Measurements from ENCODE around the gene CPZ. TPM values are rescaled to one million over a fixed set of nuclear protein-coding genes. Genes with fewer than 3 reads are reported as not detected.

Gene CPZ
- total RNA-seq, 1 experiment from 2014 or later = 9.1 TPM

- CTCF ChIA-PET = no interaction called here
- H3K36me3 ChIP-seq (ENCODE audit: low read depth) = no peaks in the 10 kb centered on the region
- H3F3A ChIP-seq (ENCODE audit: insufficient read depth, low read depth) = peaks cover 41% of the 10 kb centered on the region
- POLR2A ChIA-PET (ENCODE audit: unreplicated experiment) = no interaction called here
- no peak overlapping the region for H3K4me2 ChIP-seq
- H3K27ac ChIP-seq = no peak overlapping the region
- DNase-seq = no peak
- H3K27me3 ChIP-seq (ENCODE audit: insufficient read depth, low read depth) = no peaks in the 10 kb centered on the region
- H3K4me3 ChIP-seq = no peak overlapping the region
- no peak for TF ChIP-seq EZH2 (IDR thresholded peaks at IDR 0.05; ENCODE audit: low read depth)
- TF ChIP-seq CTCF (conservative IDR thresholded peaks at IDR 0.05) = no peak
- no peak overlapping the region for H2AFZ ChIP-seq
- H3K9me2 ChIP-seq (ENCODE audit: insufficient read depth) = no peaks in the 10 kb centered on the region
- H4K20me1 ChIP-seq (ENCODE audit: insufficient read depth) = no peaks in the 10 kb centered on the region
- H3K9me3 ChIP-seq (ENCODE audit: insufficient read depth, low read depth) = no peaks in the 10 kb centered on the region
- no TSS peak for BruUV-seq (replicated peaks)
- intact Hi-C loops (cut with micrococcal nuclease; ENCODE audit: unreplicated experiment) = no loop called here
- no peaks in the 10 kb centered on the region for H3K79me2 ChIP-seq (ENCODE audit: low read depth)
- H3K4me1 ChIP-seq (replicated peaks; ENCODE audit: insufficient read depth) = peaks cover 46% of the 10 kb centered on the region
Observed at GRCh38 chr4:8544282-8544681, 48.3 kb upstream of the CPZ start.

- Histone ChIP-seq H3K9me3 (ENCODE audit: insufficient read depth, low read depth) (no peaks in the 10 kb centered on the region), H3F3A (ENCODE audit: insufficient read depth, low read depth) (peaks cover 38% of the 10 kb centered on the region), H3K36me3 (ENCODE audit: low read depth) (no peaks in the 10 kb centered on the region), H4K20me1 (ENCODE audit: insufficient read depth) (no peaks in the 10 kb centered on the region), H3K9me2 (ENCODE audit: insufficient read depth) (no peaks in the 10 kb centered on the region), H3K27ac (no peak overlapping the region), H3K4me1 (replicated peaks; ENCODE audit: insufficient read depth) (peaks cover 46% of the 10 kb centered on the region), H2AFZ (no peak overlapping the region), H3K79me2 (ENCODE audit: low read depth) (no peaks in the 10 kb centered on the region), H3K27me3 (ENCODE audit: insufficient read depth, low read depth) (no peaks in the 10 kb centered on the region), H3K4me2 (no peak overlapping the region), H3K4me3 (no peak overlapping the region)
- no peak for TF ChIP-seq CTCF (conservative IDR thresholded peaks at IDR 0.05)
- TF ChIP-seq EZH2 (IDR thresholded peaks at IDR 0.05; ENCODE audit: low read depth) = no peak
- intact Hi-C loops (cut with micrococcal nuclease; ENCODE audit: unreplicated experiment) = loop anchor here (5.0 kb wide), 1 partner anchor 188 kb away; no protein-coding TSS in a partner anchor
- POLR2A ChIA-PET (ENCODE audit: unreplicated experiment) = no interaction called here
- BruUV-seq (replicated peaks) = no TSS peak
- DNase-seq = no peak
- CTCF ChIA-PET = no interaction called here
Observed at GRCh38 chr4:8544741-8545438, 47.7 kb upstream of the CPZ start.

GRCh38 chr4:8545439-8545765, 47.2 kb upstream of the CPZ start:
- Histone ChIP-seq H3K27ac (no peak overlapping the region), H3K4me2 (no peak overlapping the region), H3K4me3 (no peak overlapping the region), H3K4me1 (replicated peaks; ENCODE audit: insufficient read depth) (peaks cover 46% of the 10 kb centered on the region), H3K79me2 (ENCODE audit: low read depth) (no peaks in the 10 kb centered on the region), H3F3A (ENCODE audit: insufficient read depth, low read depth) (peaks cover 33% of the 10 kb centered on the region), H3K9me3 (ENCODE audit: insufficient read depth, low read depth) (no peaks in the 10 kb centered on the region), H4K20me1 (ENCODE audit: insufficient read depth) (no peaks in the 10 kb centered on the region), H3K36me3 (ENCODE audit: low read depth) (no peaks in the 10 kb centered on the region), H3K27me3 (ENCODE audit: insufficient read depth, low read depth) (no peaks in the 10 kb centered on the region), H2AFZ (no peak overlapping the region), H3K9me2 (ENCODE audit: insufficient read depth) (no peaks in the 10 kb centered on the region)
- BruUV-seq (replicated peaks) = no TSS peak
- POLR2A ChIA-PET (ENCODE audit: unreplicated experiment) = no interaction called here
- intact Hi-C loops (cut with micrococcal nuclease; ENCODE audit: unreplicated experiment) = loop anchor here (5.0 kb wide), 1 partner anchor 188 kb away; no protein-coding TSS in a partner anchor
- TF ChIP-seq CTCF (conservative IDR thresholded peaks at IDR 0.05) (no peak), EZH2 (IDR thresholded peaks at IDR 0.05; ENCODE audit: low read depth) (no peak)
- CTCF ChIA-PET = no interaction called here
- no peak for DNase-seq
